GM12892 (cell line): ENCODE results near the gene ZNF415.

Experiments
- POLR2A ChIP-seq: IDR thresholded peaks from 2 replicates; pipeline ENCODE4 v1.6.1; 2011; ENCODE audit warnings: low read depth, low read length, control low read depth
- POLR2AphosphoS5 ChIP-seq: IDR thresholded peaks from 2 replicates; pipeline ENCODE4 v1.6.1; 2011; ENCODE audit warnings: low read depth, low read length, control low read depth
- TAF1 ChIP-seq: IDR thresholded peaks from 2 replicates; pipeline ENCODE4 v1.6.1; 2011; ENCODE audit warnings: low read depth, mild to moderate bottlenecking, control low read depth, low read length, borderline replicate concordance

DNA sequence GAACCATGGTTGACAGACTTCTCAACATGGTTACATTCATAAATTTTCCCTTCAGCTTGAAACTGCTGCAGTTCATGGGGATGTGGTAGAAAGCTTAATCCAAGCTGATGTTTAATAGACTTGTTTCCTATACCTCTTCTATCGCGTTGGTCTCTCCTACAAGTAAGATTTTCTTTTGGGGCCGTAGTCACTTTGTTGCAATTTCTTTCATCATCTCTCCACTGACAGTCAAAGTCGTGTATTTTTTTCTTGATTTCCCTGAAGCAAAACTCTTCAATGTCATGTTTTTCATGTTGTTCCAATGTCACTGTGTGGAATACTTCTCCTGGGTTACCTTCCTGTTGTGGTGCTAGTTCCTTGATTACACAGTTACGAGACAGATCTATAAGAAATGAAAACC is 23.2 kb downstream of the ZNF415 start:
- TF ChIP-seq TAF1: no peak
- no peak for TF ChIP-seq POLR2A
- TF ChIP-seq POLR2AphosphoS5: no peak
